Osteocyte (in vitro differentiated cells): ENCODE measurements around the gene PSTPIP1. TPM values are rescaled to one million over a fixed set of nuclear protein-coding genes. Genes with fewer than 3 reads are reported as not detected.

Source experiments
- DNase-seq: peaks from one replicate; pipeline ENCODE4 v3.0.0; 2021; ENCODE audit warnings: mixed read lengths; ENCODE audit not compliant: unreplicated experiment; ENCODE audit errors: extremely low spot score
- H3K27ac Mint-ChIP-seq: one replicate; pipeline ENCODE4 v1.8.0; 2021; ENCODE audit warnings: mild to moderate bottlenecking, mixed read lengths; ENCODE audit not compliant: unreplicated experiment
- H3K27me3 Mint-ChIP-seq: one replicate; pipeline ENCODE4 v1.8.0; 2021; ENCODE audit warnings: mixed read lengths; ENCODE audit not compliant: unreplicated experiment
- H3K36me3 Mint-ChIP-seq: one replicate; pipeline ENCODE4 v1.8.0; 2021; ENCODE audit warnings: mixed read lengths; ENCODE audit not compliant: unreplicated experiment
- H3K4me1 Mint-ChIP-seq: one replicate; pipeline ENCODE4 v1.8.0; 2021; ENCODE audit warnings: mixed read lengths; ENCODE audit not compliant: unreplicated experiment
- H3K4me3 Mint-ChIP-seq: one replicate; pipeline ENCODE4 v1.8.0; 2021; ENCODE audit warnings: mild to moderate bottlenecking, moderate library complexity, mixed read lengths; ENCODE audit not compliant: unreplicated experiment
- H3K9me3 Mint-ChIP-seq: one replicate; pipeline ENCODE4 v1.8.0; 2021; ENCODE audit warnings: mixed read lengths; ENCODE audit not compliant: unreplicated experiment
- CTCF ChIP-seq: fragments of 200-600 bp; sonication (generic); IDR thresholded peaks from 2 replicates; pipeline ENCODE4 v1.5.0; 2021; ENCODE audit warnings: antibody characterized with exemption, mild to moderate bottlenecking, moderate library complexity
- total RNA-seq: library from RNA; stranded (reverse); gene quantifications from 2 replicates; pipeline ENCODE4 v1.2.1, GENCODE V29; 2021

The PSTPIP1 gene
- total RNA-seq, 1 donor from 2014 or later: not detected

- Mint-ChIP-seq H3K27me3 (no peaks in the 10 kb centered on the region), H3K36me3 (no peaks in the 10 kb centered on the region), H3K4me3 (no peak overlapping the region), H3K4me1 (no peaks in the 10 kb centered on the region), H3K9me3 (no peaks in the 10 kb centered on the region), H3K27ac (no peak overlapping the region)
- DNase-seq: no peak
- TF ChIP-seq CTCF: no peak
These were observed 1.8 kb downstream of the PSTPIP1 start for GRCh38 chr15:76996526-76997401.

GRCh38 chr15:76998663-76999285 is 3.8 kb downstream of the PSTPIP1 start:
- no peak for TF ChIP-seq CTCF
- H3K9me3 Mint-ChIP-seq: no peaks in the 10 kb centered on the region
- no peak for DNase-seq
- H3K36me3 Mint-ChIP-seq: no peaks in the 10 kb centered on the region
- peaks cover 3% of the 10 kb centered on the region for H3K27me3 Mint-ChIP-seq
- no peak overlapping the region for H3K4me3 Mint-ChIP-seq
- H3K27ac Mint-ChIP-seq: no peak overlapping the region
- H3K4me1 Mint-ChIP-seq: no peaks in the 10 kb centered on the region

GRCh38 chr15:76999996-77000395 is 5.1 kb downstream of the PSTPIP1 start:
- Mint-ChIP-seq H3K27me3 (peaks cover 10% of the 10 kb centered on the region), H3K4me3 (no peak overlapping the region), H3K9me3 (no peaks in the 10 kb centered on the region), H3K4me1 (no peaks in the 10 kb centered on the region), H3K36me3 (peaks cover 3% of the 10 kb centered on the region), H3K27ac (no peak overlapping the region)
- no peak for DNase-seq
- no peak for TF ChIP-seq CTCF

- H3K36me3 Mint-ChIP-seq: peaks cover 3% of the 10 kb centered on the region
- H3K4me1 Mint-ChIP-seq: no peaks in the 10 kb centered on the region
- no peak overlapping the region for H3K4me3 Mint-ChIP-seq
- H3K9me3 Mint-ChIP-seq: no peaks in the 10 kb centered on the region
- no peak for DNase-seq
- TF ChIP-seq CTCF: no peak
- no peak overlapping the region for H3K27ac Mint-ChIP-seq
- peaks cover 20% of the 10 kb centered on the region for H3K27me3 Mint-ChIP-seq
These were observed 6.4 kb downstream of the PSTPIP1 start for GRCh38 chr15:77001351-77001750.

GRCh38 chr15:77001966-77002365 is 7.0 kb downstream of the PSTPIP1 start:
- peaks cover 26% of the 10 kb centered on the region for H3K27me3 Mint-ChIP-seq
- no peak for DNase-seq
- H3K27ac Mint-ChIP-seq: no peak overlapping the region
- no peak overlapping the region for H3K4me3 Mint-ChIP-seq
- peaks cover 3% of the 10 kb centered on the region for H3K36me3 Mint-ChIP-seq
- TF ChIP-seq CTCF: no peak
- H3K9me3 Mint-ChIP-seq: no peaks in the 10 kb centered on the region
- H3K4me1 Mint-ChIP-seq: no peaks in the 10 kb centered on the region
